ENCODE measurements around the gene FMN1. TPM values are rescaled to one million over a fixed set of nuclear protein-coding genes. Genes with fewer than 3 reads are reported as not detected.

FMN1 gene
- total and polyA plus RNA-seq, 10 of the 15 experiments (the other 5 are each of a cell fraction or from before 2014, with no cell fraction given): 0.05 to 0.16 (median 0.08) TPM; not detected in 4

- TF ChIP-seq ZNF687 (IDR thresholded peaks at IDR 0.05) (no peak), ZNF217 (IDR thresholded peaks at IDR 0.05) (no peak), FOS (IDR thresholded peaks at IDR 0.05; ENCODE audit: borderline replicate concordance, extremely low read depth, insufficient read length) (peak; percentile 33), REST (IDR thresholded peaks at IDR 0.05; ENCODE audit: low read depth, low read length) (no peak), STAT3 (IDR thresholded peaks at IDR 0.05; ENCODE audit: low read depth, low read length) (no peak), HCFC1 (IDR thresholded peaks at IDR 0.05; ENCODE audit: low read length) (no peak), SMC3 (IDR thresholded peaks at IDR 0.05; ENCODE audit: borderline replicate concordance, low read length) (no peak), ATF2 (IDR thresholded peaks at IDR 0.05; ENCODE audit: low read length) (no peak), BCLAF1 (IDR thresholded peaks at IDR 0.05) (no peak), BHLHE40 (IDR thresholded peaks at IDR 0.05; ENCODE audit: borderline replicate concordance in 1 of 2, low read depth in 2 of 2, low read length in 1 of 2) (peak in 1 of 2 experiments; percentile 82; a peak in 2 of 4 replicates), NFYB (IDR thresholded peaks at IDR 0.05; ENCODE audit: insufficient read depth, low read depth, low read length) (peak; percentile 86), TBL1XR1 (IDR thresholded peaks at IDR 0.05; ENCODE audit: low read depth, low read length) (no peak)
Observed at GRCh38 chr15:33194704-33195670, at the start of gene FMN1 (continued).

All from GM12878 (cell line).